Calu3 (cell line): ENCODE results near the gene BIRC7. TPM values are rescaled to one million over a fixed set of nuclear protein-coding genes. Genes with fewer than 3 reads are reported as not detected.

Source experiments
- Bru-seq: library from RNA; stranded (reverse); fragments of 400-500 nt; gene quantifications from one replicate; lab custom pipeline; 2021; lab: Mats Ljungman, UMichigan
- BruChase-seq, 2 experiments: library from RNA; stranded (reverse); fragments of 400-500 nt; gene quantifications; one replicate each; lab custom pipeline; 2021; lab: Mats Ljungman, UMichigan
- BruUV-seq: library from RNA; stranded (reverse); fragments of 400-500 nt; replicated peaks from 2 replicates; lab custom pipeline; 2021; lab: Mats Ljungman, UMichigan
- CTCF ChIA-PET: fragments of 300-600 bp; sonication (Branson Sonifier 250); formaldehyde crosslinking; loops from one replicate; lab custom pipeline; 2022; ENCODE audit warnings: antibody characterized with exemption; lab: Charles Lee
- DNase-seq: peaks from one replicate; pipeline ENCODE4 v3.0.0; 2022
- H3K27ac Mint-ChIP-seq: one replicate; pipeline ENCODE4 v1.8.0; 2022; ENCODE audit warnings: mixed read lengths; ENCODE audit not compliant: unreplicated experiment
- H3K27me3 Mint-ChIP-seq: one replicate; pipeline ENCODE4 v1.8.0; 2022; ENCODE audit warnings: mixed read lengths; ENCODE audit not compliant: unreplicated experiment
- H3K36me3 Mint-ChIP-seq: one replicate; pipeline ENCODE4 v1.8.0; 2022; ENCODE audit warnings: mild to moderate bottlenecking, moderate library complexity, mixed read lengths; ENCODE audit not compliant: insufficient read depth, unreplicated experiment
- H3K4me1 Mint-ChIP-seq: one replicate; pipeline ENCODE4 v1.8.0; 2022; ENCODE audit warnings: mild to moderate bottlenecking, low read depth, mixed read lengths; ENCODE audit not compliant: unreplicated experiment
- H3K4me3 Mint-ChIP-seq: one replicate; pipeline ENCODE4 v1.8.0; 2022; ENCODE audit warnings: mild to moderate bottlenecking, low read depth, moderate library complexity, mixed read lengths; ENCODE audit not compliant: unreplicated experiment
- H3K9me3 Mint-ChIP-seq: one replicate; pipeline ENCODE4 v1.8.0; 2022; ENCODE audit warnings: low read depth, mixed read lengths; ENCODE audit not compliant: unreplicated experiment
- CTCF ChIP-seq: fragments of 200-600 bp; IDR thresholded peaks from one replicate; pipeline ENCODE4 v1.8.0; 2022; ENCODE audit warnings: antibody characterized with exemption; ENCODE audit not compliant: unreplicated experiment
- intact Hi-C: fragments of 100-400 bp; cut with micrococcal nuclease; formaldehyde crosslinking; loops from one replicate; pipeline ENCODE4 v1.10.0; 2022; ENCODE audit not compliant: unreplicated experiment
- long read RNA-seq: library from polyadenylated mRNA; stranded (forward); transcript quantifications from one replicate; pipeline ENCODE4 v2.0.0, GENCODE V29; 2022
- total RNA-seq: library from RNA; stranded (reverse); gene quantifications from 2 replicates; pipeline ENCODE4 v1.2.3, GENCODE V29; 2022

Gene BIRC7
- 0.26 TPM in 1 of 2 replicates, not detected in the other for total RNA-seq
- Bru-seq, nascent RNA, result not detected
- percentile 21 among the genes with signal in this experiment for BruChase-seq, experiment 1, labeled RNA remaining after a 6-hour chase
- percentile 12 among the genes with signal in this experiment for BruChase-seq, experiment 2, labeled RNA remaining after a 2-hour chase
- long read RNA-seq, result 0 reads

- Mint-ChIP-seq H3K36me3 (peaks cover 16% of the 10 kb centered on the region), H3K27me3 (no peaks in the 10 kb centered on the region), H3K4me1 (peaks cover 39% of the 10 kb centered on the region), H3K9me3 (no peaks in the 10 kb centered on the region), H3K27ac (peak within 1 kb of the TSS; percentile 18), H3K4me3 (no peak within 1 kb of the TSS)
- intact Hi-C loops, result no loop called here
- no peak for TF ChIP-seq CTCF
- no TSS peak for BruUV-seq
- CTCF ChIA-PET, result interaction anchor here (0.6 to 4.2 kb wide), 5 partner anchors 11 to 614 kb away, joined by 3 to 68 read pairs (median 4); no protein-coding TSS in a partner anchor
- no peak for DNase-seq
Observed at GRCh38 chr20:63235399-63235983, at the start of gene BIRC7. BIRC7 (plus strand) TSS chr20:63235905; CDS start chr20:63236097, 192 bp downstream.

GRCh38 chr20:63186084-63186483, 49.6 kb upstream of the BIRC7 start:
- Mint-ChIP-seq H3K27me3 (peaks cover 58% of the 10 kb centered on the region), H3K27ac (no peak overlapping the region), H3K9me3 (no peaks in the 10 kb centered on the region), H3K36me3 (peaks cover 1% of the 10 kb centered on the region), H3K4me1 (peaks cover 2% of the 10 kb centered on the region), H3K4me3 (no peak overlapping the region)
- no peak for DNase-seq
- no TSS peak for BruUV-seq
- CTCF ChIA-PET, result no interaction called here
- intact Hi-C loops, result no loop called here
- no peak for TF ChIP-seq CTCF

DNA sequence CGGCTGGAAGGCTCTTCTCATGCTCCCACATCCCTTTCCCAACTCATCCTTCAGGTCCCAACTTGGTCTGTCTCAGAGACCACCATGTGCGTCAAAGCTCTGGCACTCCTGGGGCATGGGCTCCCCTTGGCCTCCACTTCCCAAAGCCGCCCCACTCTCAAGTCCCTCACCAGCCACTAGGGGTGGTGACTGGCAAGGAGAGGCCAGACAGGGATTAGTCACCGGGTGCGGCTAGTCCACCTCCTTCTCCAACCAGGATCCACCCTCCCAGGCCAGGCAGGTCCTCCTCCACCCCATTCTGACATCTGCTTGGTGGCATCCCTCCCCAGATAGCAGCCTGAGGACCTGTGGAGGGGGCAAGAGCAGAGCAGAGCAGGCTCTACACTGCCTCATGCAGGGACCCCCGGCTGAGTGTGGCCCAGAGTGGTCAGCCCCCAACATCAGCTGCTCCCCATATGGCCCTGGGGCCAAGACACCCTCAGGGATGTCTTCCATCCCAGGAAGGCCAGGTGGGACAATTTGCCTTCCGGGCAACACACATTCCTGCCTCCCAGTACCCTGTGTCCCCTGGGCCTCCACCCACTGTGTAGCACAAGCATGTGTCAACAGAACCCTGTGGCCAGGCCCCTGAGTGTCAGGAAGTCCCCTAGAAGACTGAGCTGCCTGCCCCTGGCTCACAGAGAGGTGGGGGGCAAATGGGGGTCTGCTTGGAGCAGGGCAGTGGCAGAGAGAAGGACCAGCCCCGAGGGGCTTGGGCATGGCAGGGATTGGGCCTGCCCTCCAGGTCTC, 49.0 kb upstream of the BIRC7 start:
- H3K36me3 Mint-ChIP-seq, result peaks cover 8% of the 10 kb centered on the region
- intact Hi-C loops, result no loop called here
- H3K27ac Mint-ChIP-seq, result no peak overlapping the region
- no TSS peak for BruUV-seq
- CTCF ChIA-PET, result no interaction called here
- H3K4me1 Mint-ChIP-seq, result peaks cover 9% of the 10 kb centered on the region
- H3K9me3 Mint-ChIP-seq, result no peaks in the 10 kb centered on the region
- H3K4me3 Mint-ChIP-seq, result no peak overlapping the region
- TF ChIP-seq CTCF, result peak; percentile 22
- peak; percentile 70 for DNase-seq
- peaks cover 51% of the 10 kb centered on the region for H3K27me3 Mint-ChIP-seq

GRCh38 chr20:63187338-63188158, 48.2 kb upstream of the BIRC7 start:
- intact Hi-C loops, result no loop called here
- no peak for DNase-seq
- CTCF ChIA-PET, result no interaction called here
- no peak overlapping the region for H3K4me3 Mint-ChIP-seq
- no TSS peak for BruUV-seq
- TF ChIP-seq CTCF, result no peak
- H3K4me1 Mint-ChIP-seq, result peaks cover 11% of the 10 kb centered on the region
- no peaks in the 10 kb centered on the region for H3K9me3 Mint-ChIP-seq
- no peak overlapping the region for H3K27ac Mint-ChIP-seq
- H3K36me3 Mint-ChIP-seq, result peaks cover 8% of the 10 kb centered on the region
- H3K27me3 Mint-ChIP-seq, result peaks cover 43% of the 10 kb centered on the region
